Activated naive CD4-positive, alpha-beta T cell treated with anti-CD3 and anti-CD28 coated beads for 36 hours (primary cell): Measurements from ENCODE around the gene RADIL. TPM values are rescaled to one million over a fixed set of nuclear protein-coding genes. Genes with fewer than 3 reads are reported as not detected.

Experiments
- CTCF ChIA-PET: fragments of 350-600 bp; sonication (Branson Sonifier 250); formaldehyde crosslinking; loops from one replicate; lab custom pipeline; 2021; ENCODE audit warnings: antibody characterized with exemption; lab: Charles Lee
- DNase-seq: peaks from one replicate; pipeline ENCODE4 v3.0.0-alpha.2; 2020
- H3K27ac Mint-ChIP-seq: one replicate; pipeline ENCODE4 v1.8.0; 2021; ENCODE audit warnings: mild to moderate bottlenecking, mixed read lengths
- H3K27me3 Mint-ChIP-seq: one replicate; pipeline ENCODE4 v1.8.0; 2021; ENCODE audit warnings: low read depth, mixed read lengths
- H3K36me3 Mint-ChIP-seq: one replicate; pipeline ENCODE4 v1.8.0; 2021; ENCODE audit warnings: low read depth, mixed read lengths
- H3K4me1 Mint-ChIP-seq: one replicate; pipeline ENCODE4 v1.8.0; 2021; ENCODE audit warnings: low read depth, mixed read lengths
- H3K4me3 Mint-ChIP-seq: one replicate; pipeline ENCODE4 v1.8.0; 2021; ENCODE audit warnings: mild to moderate bottlenecking, moderate library complexity, mixed read lengths
- H3K9me3 Mint-ChIP-seq: one replicate; pipeline ENCODE4 v1.8.0; 2021; ENCODE audit warnings: mixed read lengths
- intact Hi-C: fragments of 100-400 bp; cut with micrococcal nuclease; formaldehyde crosslinking; loops from one replicate; pipeline ENCODE4 v1.15.1; 2023
- total RNA-seq, 2 experiments: library from RNA; stranded (reverse); gene quantifications; one replicate each; pipeline ENCODE4 v1.2.3, GENCODE V29; 2021

The RADIL gene
- total RNA-seq, 2 experiments from 2014 or later: 0.42 to 0.55 TPM

GRCh38 chr7:4841007-4841784, 42.3 kb downstream of the RADIL start:
- Mint-ChIP-seq H3K4me1 (peaks cover 3% of the 10 kb centered on the region), H3K4me3 (no peak overlapping the region), H3K27me3 (peaks cover 7% of the 10 kb centered on the region), H3K27ac (no peak overlapping the region), H3K9me3 (no peaks in the 10 kb centered on the region), H3K36me3 (no peaks in the 10 kb centered on the region)
- no peak for DNase-seq
- intact Hi-C loops: no loop called here
- CTCF ChIA-PET: no interaction called here

DNA sequence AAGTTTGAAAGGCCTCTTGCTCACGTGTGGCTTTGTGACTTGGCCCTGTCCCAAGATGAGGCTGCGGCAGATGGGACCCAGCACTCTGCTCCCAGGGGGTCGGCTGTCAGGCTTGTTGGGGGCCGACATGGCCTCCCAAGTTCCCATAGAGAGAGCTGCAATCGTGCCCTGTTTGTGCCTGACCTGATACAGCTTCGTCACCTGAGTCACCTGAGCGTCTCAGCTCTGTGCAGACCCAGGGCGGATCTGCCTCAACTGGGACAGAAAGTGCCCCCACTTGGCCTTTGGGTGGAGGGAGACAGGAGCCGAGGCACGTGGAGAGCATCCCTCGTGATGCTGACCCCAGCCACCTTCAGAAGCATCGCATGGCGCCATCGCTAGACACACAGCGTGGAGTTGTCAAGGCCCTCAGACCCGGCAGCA, 43.4 kb downstream of the RADIL start:
- no peaks in the 10 kb centered on the region for H3K9me3 Mint-ChIP-seq
- CTCF ChIA-PET: no interaction called here
- no peak overlapping the region for H3K27ac Mint-ChIP-seq
- peaks cover 2% of the 10 kb centered on the region for H3K27me3 Mint-ChIP-seq
- no peaks in the 10 kb centered on the region for H3K36me3 Mint-ChIP-seq
- H3K4me1 Mint-ChIP-seq: no peaks in the 10 kb centered on the region
- no peak for DNase-seq
- intact Hi-C loops: no loop called here
- no peak overlapping the region for H3K4me3 Mint-ChIP-seq

- H3K27ac Mint-ChIP-seq: no peak overlapping the region
- H3K27me3 Mint-ChIP-seq: no peaks in the 10 kb centered on the region
- CTCF ChIA-PET: interaction anchor here (1.0 kb wide), 1 partner anchor 135 kb away, joined by 3 read pairs; no protein-coding TSS in a partner anchor
- intact Hi-C loops: no loop called here
- no peak for DNase-seq
- H3K36me3 Mint-ChIP-seq: no peaks in the 10 kb centered on the region
- H3K9me3 Mint-ChIP-seq: no peaks in the 10 kb centered on the region
- no peaks in the 10 kb centered on the region for H3K4me1 Mint-ChIP-seq
- H3K4me3 Mint-ChIP-seq: no peak overlapping the region
Measured at GRCh38 chr7:4838626-4839334, 44.7 kb downstream of the RADIL start.

- Mint-ChIP-seq H3K4me3 (no peak overlapping the region), H3K9me3 (no peaks in the 10 kb centered on the region), H3K27me3 (no peaks in the 10 kb centered on the region), H3K36me3 (no peaks in the 10 kb centered on the region), H3K27ac (no peak overlapping the region), H3K4me1 (no peaks in the 10 kb centered on the region)
- intact Hi-C loops: no loop called here
- CTCF ChIA-PET: interaction anchor here (0.5 to 1.0 kb wide), 2 partner anchors 136 to 141 kb away, joined by 3 read pairs; no protein-coding TSS in a partner anchor
- DNase-seq: no peak
Measured at GRCh38 chr7:4837803-4838625, 45.5 kb downstream of the RADIL start.

DNA sequence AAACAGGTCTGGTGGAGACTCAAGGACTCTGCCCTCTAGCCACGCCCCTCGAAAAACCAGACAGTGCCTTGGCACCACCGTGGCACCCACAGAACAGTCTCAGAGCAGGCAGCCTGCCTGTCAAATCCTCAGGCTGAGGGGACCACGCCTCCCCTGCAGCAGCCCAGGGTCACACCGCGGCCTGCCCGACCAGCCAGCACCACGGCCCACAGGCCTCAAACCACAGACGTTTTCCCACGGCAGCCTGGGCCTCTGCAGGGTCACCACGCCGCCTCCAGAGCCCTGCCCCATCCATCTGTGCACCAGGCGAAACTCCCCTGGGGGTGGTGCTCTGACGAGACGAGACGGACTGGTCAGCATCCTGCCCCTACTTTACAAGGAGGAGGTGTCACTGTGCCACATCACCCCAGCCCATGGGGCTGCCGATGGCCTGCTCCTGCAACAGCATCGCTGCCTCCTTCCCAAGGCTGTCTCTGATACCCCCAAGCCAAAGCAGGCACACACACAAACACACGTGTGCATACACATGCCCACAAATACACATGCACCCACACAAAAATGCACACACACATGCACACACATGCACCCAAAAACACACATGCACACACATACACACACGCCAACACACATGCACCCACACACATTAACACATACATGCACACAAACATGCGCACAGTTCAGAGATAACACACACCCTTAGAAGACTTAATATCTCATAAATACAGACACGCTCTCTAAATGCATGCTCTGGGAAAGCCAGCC, 46.3 kb downstream of the RADIL start:
- H3K27ac Mint-ChIP-seq: no peak overlapping the region
- H3K4me3 Mint-ChIP-seq: no peak overlapping the region
- H3K4me1 Mint-ChIP-seq: no peaks in the 10 kb centered on the region
- H3K36me3 Mint-ChIP-seq: no peaks in the 10 kb centered on the region
- CTCF ChIA-PET: interaction anchor here (0.5 kb wide), 1 partner anchor 141 kb away, joined by 3 read pairs; no protein-coding TSS in a partner anchor
- intact Hi-C loops: no loop called here
- DNase-seq: no peak
- H3K27me3 Mint-ChIP-seq: no peaks in the 10 kb centered on the region
- no peaks in the 10 kb centered on the region for H3K9me3 Mint-ChIP-seq

GRCh38 chr7:4836206-4836661, 47.3 kb downstream of the RADIL start:
- H3K9me3 Mint-ChIP-seq: no peaks in the 10 kb centered on the region
- H3K27me3 Mint-ChIP-seq: no peaks in the 10 kb centered on the region
- no peaks in the 10 kb centered on the region for H3K36me3 Mint-ChIP-seq
- no peaks in the 10 kb centered on the region for H3K4me1 Mint-ChIP-seq
- no peak overlapping the region for H3K4me3 Mint-ChIP-seq
- H3K27ac Mint-ChIP-seq: no peak overlapping the region
- DNase-seq: no peak
- intact Hi-C loops: no loop called here
- CTCF ChIA-PET: no interaction called here

GRCh38 chr7:4835398-4836205, 47.9 kb downstream of the RADIL start:
- Mint-ChIP-seq H3K9me3 (no peaks in the 10 kb centered on the region), H3K27ac (no peak overlapping the region), H3K4me3 (no peak overlapping the region), H3K27me3 (no peaks in the 10 kb centered on the region), H3K4me1 (no peaks in the 10 kb centered on the region), H3K36me3 (no peaks in the 10 kb centered on the region)
- DNase-seq: no peak
- intact Hi-C loops: no loop called here
- CTCF ChIA-PET: no interaction called here

GRCh38 chr7:4834601-4835397, 48.7 kb downstream of the RADIL start:
- no peaks in the 10 kb centered on the region for H3K27me3 Mint-ChIP-seq
- CTCF ChIA-PET: no interaction called here
- no peaks in the 10 kb centered on the region for H3K36me3 Mint-ChIP-seq
- H3K27ac Mint-ChIP-seq: no peak overlapping the region
- intact Hi-C loops: no loop called here
- H3K9me3 Mint-ChIP-seq: no peaks in the 10 kb centered on the region
- peaks cover 2% of the 10 kb centered on the region for H3K4me1 Mint-ChIP-seq
- no peak for DNase-seq
- H3K4me3 Mint-ChIP-seq: no peak overlapping the region

GRCh38 chr7:4833691-4834600, 49.6 kb downstream of the RADIL start:
- Mint-ChIP-seq H3K9me3 (no peaks in the 10 kb centered on the region), H3K27me3 (no peaks in the 10 kb centered on the region), H3K4me3 (no peak overlapping the region), H3K27ac (no peak overlapping the region), H3K4me1 (peaks cover 2% of the 10 kb centered on the region), H3K36me3 (no peaks in the 10 kb centered on the region)
- CTCF ChIA-PET: no interaction called here
- intact Hi-C loops: no loop called here
- DNase-seq: no peak

DNA sequence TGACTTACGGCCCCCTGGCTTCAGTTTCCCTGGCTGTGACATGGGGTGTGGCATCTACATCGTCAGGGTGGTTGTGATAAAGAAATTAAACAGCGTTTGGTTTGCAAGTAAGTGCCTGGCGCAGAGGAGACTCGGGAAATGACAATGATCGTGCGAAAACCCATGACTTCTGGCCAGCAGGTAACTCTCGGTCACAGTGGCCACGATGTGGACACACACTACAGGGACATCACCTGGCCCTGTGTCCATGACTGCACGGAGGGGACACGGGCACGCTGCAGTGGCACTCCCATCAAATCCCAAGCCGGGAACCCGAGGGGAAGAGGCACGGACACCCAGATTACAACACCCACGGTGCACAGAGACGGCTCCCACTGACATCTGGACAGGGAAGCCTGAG, 50.3 kb downstream of the RADIL start:
- no peaks in the 10 kb centered on the region for H3K27me3 Mint-ChIP-seq
- H3K4me3 Mint-ChIP-seq: no peak overlapping the region
- H3K9me3 Mint-ChIP-seq: no peaks in the 10 kb centered on the region
- no peak for DNase-seq
- H3K36me3 Mint-ChIP-seq: no peaks in the 10 kb centered on the region
- H3K4me1 Mint-ChIP-seq: peaks cover 2% of the 10 kb centered on the region
- intact Hi-C loops: no loop called here
- H3K27ac Mint-ChIP-seq: no peak overlapping the region
- CTCF ChIA-PET: no interaction called here
